SK-N-MC (cell line): Measurements from ENCODE around the gene RSRC2.
"Not testable (repeated sequence)": the region's sequence is repeated elsewhere in the genome, so short reads cannot be mapped to it uniquely, and the experiment has no call there.

ENCODE experiments used
- DNase-seq: peaks from one replicate; pipeline ENCODE4 v3.0.0-alpha.2; 2011; ENCODE audit warnings: low read depth, low spot score
- H3K27ac ChIP-seq: fragments of 200-600 bp; sonication (generic); 2 replicates; pipeline ENCODE4 v1.5.1; 2016; ENCODE audit warnings: mixed run types
- H3K36me3 ChIP-seq: fragments of 200-600 bp; sonication (generic); 2 replicates; pipeline ENCODE4 v1.6.1; 2017; ENCODE audit warnings: antibody characterized with exemption, low read length, mixed read lengths; ENCODE audit not compliant: insufficient read depth
- H3K4me3 ChIP-seq: fragments of 200-600 bp; sonication (generic); 2 replicates; pipeline ENCODE4 v1.5.1; 2016
- H3K9ac ChIP-seq: fragments of 200-600 bp; sonication (generic); 2 replicates; pipeline ENCODE4 v1.8.0; 2017; ENCODE audit warnings: mixed run types, mixed read lengths; ENCODE audit not compliant: insufficient read length
- H3K9me3 ChIP-seq: fragments of 200-600 bp; sonication (generic); 2 replicates; pipeline ENCODE4 v1.6.1; 2017; ENCODE audit warnings: low read depth, mild to moderate bottlenecking, antibody characterized with exemption, low read length, moderate library complexity, mixed read lengths
- EZH2 ChIP-seq: fragments of 200-600 bp; sonication (generic); IDR thresholded peaks from one replicate; pipeline ENCODE4 v1.6.1; 2017; ENCODE audit warnings: antibody characterized with exemption
- FOXP2 ChIP-seq: optimal IDR thresholded peaks from 2 replicates; pipeline ENCODE3; 2011; ENCODE audit warnings: mild to moderate bottlenecking, moderate library complexity; ENCODE audit not compliant: insufficient read depth; ENCODE audit errors: extremely low read length, control extremely low read depth
- POLR2AphosphoS5 ChIP-seq: IDR thresholded peaks from 2 replicates; pipeline ENCODE4 v1.6.1; 2012; ENCODE audit warnings: mild to moderate bottlenecking, low read depth, low read length, borderline replicate concordance

RSRC2 gene

GRCh38 chr12:122500685-122501488, 25.8 kb downstream of the RSRC2 start, which contains the start of gene ZCCHC8:
Gene ZCCHC8 (minus strand): TSS chr12:122500932. CDS start chr12:122500840, 92 bp downstream.
- DNase-seq = peak; percentile 87
- peak within 1 kb of the TSS; percentile 94 for H3K27ac ChIP-seq
- peak; percentile 96 for TF ChIP-seq POLR2AphosphoS5
- peak; percentile 76 for TF ChIP-seq FOXP2
- no peak for TF ChIP-seq EZH2
- no peaks in the 10 kb centered on the region for H3K9me3 ChIP-seq
- H3K9ac ChIP-seq = peak within 1 kb of the TSS; percentile 96
- H3K36me3 ChIP-seq = peaks cover 53% of the 10 kb centered on the region
- peak within 1 kb of the TSS; percentile 88 for H3K4me3 ChIP-seq

DNA sequence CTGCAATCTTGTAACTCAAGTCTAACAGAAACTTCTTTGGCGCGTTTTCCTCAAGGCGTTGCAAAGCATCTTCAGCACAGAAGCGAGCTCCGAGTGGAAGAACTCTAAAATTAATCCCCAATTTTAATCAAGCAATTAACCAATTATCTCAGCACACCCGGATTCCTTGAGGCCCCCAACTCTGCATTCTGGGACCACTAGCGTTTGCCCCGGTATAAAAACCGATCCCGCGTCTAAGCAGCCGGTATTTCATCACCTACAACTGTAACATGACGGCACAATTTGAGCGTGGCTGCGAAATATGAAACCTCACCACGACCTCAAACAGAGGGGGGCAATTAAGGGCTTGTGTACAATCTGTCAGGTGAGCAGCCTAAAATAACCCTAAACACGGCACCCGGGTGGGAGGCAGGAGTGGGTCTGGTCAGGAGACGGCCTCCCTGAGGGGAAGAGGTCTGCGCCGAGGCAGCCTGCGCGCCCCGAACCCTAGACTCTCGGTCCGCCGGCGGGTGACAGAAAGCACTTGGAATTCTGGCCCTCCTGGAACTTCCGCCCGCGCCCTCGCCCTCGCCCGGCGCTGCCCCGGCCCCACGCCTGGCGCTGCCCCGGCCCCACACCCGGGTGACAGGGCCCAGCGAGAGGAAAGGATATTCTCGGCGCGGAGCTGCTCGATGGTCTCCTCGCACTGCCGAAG, 26.6 kb downstream of the RSRC2 start:
- TF ChIP-seq POLR2AphosphoS5 (no peak; the same call in 1 of the 2 replicates), FOXP2 (no peak), EZH2 (no peak)
- Histone ChIP-seq H3K4me3 (peak overlapping the region; percentile 88), H3K9me3 (no peaks in the 10 kb centered on the region), H3K27ac (peak overlapping the region; percentile 94), H3K36me3 (peaks cover 50% of the 10 kb centered on the region), H3K9ac (peak overlapping the region; percentile 96)
- DNase-seq = peak; percentile 24

DNA sequence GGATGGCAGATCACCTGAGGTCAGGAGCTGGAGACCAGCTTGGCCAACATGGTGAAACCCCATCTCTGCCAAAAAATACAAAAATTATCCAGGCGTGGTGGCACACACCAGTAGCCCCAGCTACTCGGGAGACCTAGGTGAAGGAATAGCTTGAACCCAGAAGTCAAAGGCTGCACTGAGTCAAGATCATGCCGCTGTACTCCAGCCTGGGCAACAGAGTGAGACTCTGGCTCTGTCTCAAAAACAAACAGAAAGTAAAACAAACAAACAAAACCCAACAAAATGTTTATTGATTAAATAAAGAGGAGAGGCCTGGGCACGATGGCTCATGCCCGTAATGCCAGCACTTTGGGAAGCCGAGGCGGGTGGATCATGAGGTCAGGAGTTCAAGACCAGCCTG, 31.5 kb downstream of the RSRC2 start:
- Histone ChIP-seq H3K27ac (no peak overlapping the region), H3K4me3 (no peak overlapping the region), H3K36me3 (peaks cover 62% of the 10 kb centered on the region), H3K9ac (no peak overlapping the region), H3K9me3 (no peaks in the 10 kb centered on the region)
- no peak for TF ChIP-seq EZH2
- TF ChIP-seq POLR2AphosphoS5 = no peak
- TF ChIP-seq FOXP2 = no peak
- DNase-seq = no peak

- not testable (repeated sequence) for H3K27ac ChIP-seq, DNase-seq, H3K9me3 ChIP-seq, H3K4me3 ChIP-seq, H3K9ac ChIP-seq
- peaks cover 80% of the 10 kb centered on the region for H3K36me3 ChIP-seq
Measured at GRCh38 chr12:122493222-122493621, 33.5 kb downstream of the RSRC2 start.

DNA sequence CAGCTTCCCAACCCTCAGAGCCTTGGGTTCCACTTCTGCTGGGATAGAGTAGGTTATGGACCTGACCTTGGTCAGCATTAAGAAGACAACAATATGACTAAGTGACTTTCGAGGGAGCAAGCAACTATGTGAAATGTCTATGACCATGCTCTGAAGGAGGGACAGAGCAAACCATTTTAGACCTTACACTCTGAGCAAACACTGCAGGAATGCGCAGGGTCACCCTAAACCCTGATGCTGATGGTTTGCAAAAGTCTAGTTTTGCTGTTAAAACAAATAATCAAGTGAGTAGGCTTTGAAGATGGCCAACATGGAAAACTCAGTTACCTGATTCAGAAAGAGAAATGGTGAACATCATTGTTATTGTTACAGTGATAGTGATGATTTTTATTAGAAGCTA, 34.7 kb downstream of the RSRC2 start:
- peaks cover 79% of the 10 kb centered on the region for H3K36me3 ChIP-seq
- TF ChIP-seq POLR2AphosphoS5 (no peak), FOXP2 (no peak), EZH2 (no peak)
- no peaks in the 10 kb centered on the region for H3K9me3 ChIP-seq
- no peak overlapping the region for H3K9ac ChIP-seq
- no peak overlapping the region for H3K4me3 ChIP-seq
- H3K27ac ChIP-seq = no peak overlapping the region
- DNase-seq = no peak

GRCh38 chr12:122489038-122489437, 37.7 kb downstream of the RSRC2 start:
- Histone ChIP-seq H3K4me3 (no peak overlapping the region), H3K9ac (no peak overlapping the region), H3K9me3 (no peaks in the 10 kb centered on the region), H3K36me3 (peaks cover 86% of the 10 kb centered on the region), H3K27ac (no peak overlapping the region)
- no peak for TF ChIP-seq EZH2
- TF ChIP-seq POLR2AphosphoS5 = no peak
- no peak for TF ChIP-seq FOXP2
- no peak for DNase-seq

DNA sequence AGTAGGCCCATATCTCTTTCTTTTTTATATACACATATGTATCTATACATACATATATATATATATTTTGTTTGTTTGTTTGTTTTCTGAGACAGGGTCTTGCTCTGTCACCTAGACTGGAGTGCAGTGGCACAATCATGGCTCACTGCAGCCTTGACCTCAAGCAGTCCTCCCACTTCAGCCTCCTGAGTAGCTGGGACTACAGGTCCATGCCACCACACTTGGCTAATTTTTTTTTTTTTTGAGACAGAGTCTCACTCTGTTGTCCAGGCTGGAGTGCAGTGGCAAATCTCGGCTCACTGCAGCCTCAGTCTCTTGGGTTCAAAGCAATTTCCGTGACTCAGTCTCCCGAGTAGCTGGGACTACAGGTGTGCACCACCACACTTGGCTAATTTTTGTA, 38.9 kb downstream of the RSRC2 start:
- not testable (repeated sequence) for H3K27ac ChIP-seq, H3K9me3 ChIP-seq, H3K4me3 ChIP-seq, DNase-seq, H3K9ac ChIP-seq
- peaks cover 90% of the 10 kb centered on the region for H3K36me3 ChIP-seq

- no peaks in the 10 kb centered on the region for H3K9me3 ChIP-seq
- DNase-seq = no peak
- no peak overlapping the region for H3K27ac ChIP-seq
- H3K4me3 ChIP-seq = no peak overlapping the region
- peaks cover 86% of the 10 kb centered on the region for H3K36me3 ChIP-seq
- no peak for TF ChIP-seq FOXP2
- no peak for TF ChIP-seq POLR2AphosphoS5
- TF ChIP-seq EZH2 = no peak
- no peak overlapping the region for H3K9ac ChIP-seq
Measured at GRCh38 chr12:122486805-122487426, 39.8 kb downstream of the RSRC2 start.

DNA sequence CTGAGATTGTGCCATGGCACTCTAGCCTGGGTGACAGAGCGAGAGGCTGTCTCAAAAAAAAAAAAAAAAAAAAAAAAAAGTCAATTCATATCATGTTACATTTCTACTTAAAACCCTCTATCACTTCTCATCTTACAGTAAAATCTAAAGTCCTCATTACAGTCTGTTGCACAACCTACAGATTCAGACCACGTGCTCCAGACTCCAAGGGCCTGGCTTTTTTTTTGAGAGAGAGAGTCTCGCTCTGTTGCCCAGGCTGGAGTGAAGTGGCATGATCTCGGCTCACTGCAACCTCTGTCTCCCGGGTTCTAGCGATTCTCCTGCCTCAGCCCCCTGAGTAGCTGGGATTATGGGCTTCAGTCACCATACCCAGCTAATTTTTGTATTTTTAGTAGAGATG, 40.4 kb downstream of the RSRC2 start:
- H3K27ac ChIP-seq, H3K9me3 ChIP-seq, H3K9ac ChIP-seq, H3K4me3 ChIP-seq, DNase-seq: not testable (repeated sequence)
- peaks cover 86% of the 10 kb centered on the region for H3K36me3 ChIP-seq

- H3K9me3 ChIP-seq, H3K27ac ChIP-seq, H3K9ac ChIP-seq, H3K4me3 ChIP-seq, DNase-seq: not testable (repeated sequence)
- H3K36me3 ChIP-seq = peaks cover 86% of the 10 kb centered on the region
Measured at GRCh38 chr12:122484385-122484784, 42.4 kb downstream of the RSRC2 start.
